Measurements from ENCODE around the gene SEL1L3.

GRCh38 chr4:25879091-25879584 lies 16.4 kb upstream of the SEL1L3 start:
- TF ChIP-seq ZNF747 (tag by site-specific recombination; IDR thresholded peaks at IDR 0.05) (no peak), ZNF777 (tag by site-specific recombination; IDR thresholded peaks at IDR 0.05; ENCODE audit: borderline replicate concordance) (no peak), ZNF707 (tag by site-specific recombination; IDR thresholded peaks at IDR 0.05) (no peak), ZNF391 (tag by site-specific recombination; IDR thresholded peaks at IDR 0.05; ENCODE audit: borderline replicate concordance, low read depth) (no peak), PBX3 (CRISPR knock-in tag; IDR thresholded peaks at IDR 0.05) (no peak), ZNF580 (tag by site-specific recombination; IDR thresholded peaks at IDR 0.05) (no peak), ZNF302 (tag by site-specific recombination; IDR thresholded peaks at IDR 0.05; ENCODE audit: low read depth) (no peak)
